Measurements from ENCODE around the gene GPNMB. TPM values are rescaled to one million over a fixed set of nuclear protein-coding genes. Genes with fewer than 3 reads are reported as not detected.

The GPNMB gene
- total RNA-seq, 1 experiment from 2014 or later, result 17.4 TPM

GRCh38 chr7:23204241-23204640 lies 42.3 kb upstream of the GPNMB start:
- no peaks in the 10 kb centered on the region for H3K27me3 ChIP-seq (ENCODE audit: insufficient read depth, low read depth)
- H3K4me3 ChIP-seq, result no peak overlapping the region
- H3K9me2 ChIP-seq (ENCODE audit: insufficient read depth), result no peaks in the 10 kb centered on the region
- no peak for DNase-seq
- no peak overlapping the region for H3K27ac ChIP-seq
- BruUV-seq (replicated peaks), result no TSS peak
- peaks cover 20% of the 10 kb centered on the region; the same call in 1 of the 2 replicates for H3F3A ChIP-seq (ENCODE audit: insufficient read depth, low read depth)
- no peaks in the 10 kb centered on the region for H3K4me1 ChIP-seq (replicated peaks; ENCODE audit: insufficient read depth)
- intact Hi-C loops (cut with micrococcal nuclease; ENCODE audit: unreplicated experiment), result no loop called here
- no peak overlapping the region for H3K4me2 ChIP-seq
- no peaks in the 10 kb centered on the region for H4K20me1 ChIP-seq (ENCODE audit: insufficient read depth)
- no peaks in the 10 kb centered on the region for H3K9me3 ChIP-seq (ENCODE audit: insufficient read depth, low read depth)
- no peak overlapping the region for H2AFZ ChIP-seq
- no peaks in the 10 kb centered on the region for H3K79me2 ChIP-seq (ENCODE audit: low read depth)
- peaks cover 21% of the 10 kb centered on the region for H3K36me3 ChIP-seq (ENCODE audit: low read depth)
- ChIA-PET CTCF (interaction anchor here (0.7 kb wide), 1 partner anchor 395 kb away, joined by 3 read pairs; no protein-coding TSS in a partner anchor), POLR2A (ENCODE audit: unreplicated experiment) (no interaction called here)
- TF ChIP-seq EZH2 (IDR thresholded peaks at IDR 0.05; ENCODE audit: low read depth) (no peak), CTCF (conservative IDR thresholded peaks at IDR 0.05) (no peak)

DNA sequence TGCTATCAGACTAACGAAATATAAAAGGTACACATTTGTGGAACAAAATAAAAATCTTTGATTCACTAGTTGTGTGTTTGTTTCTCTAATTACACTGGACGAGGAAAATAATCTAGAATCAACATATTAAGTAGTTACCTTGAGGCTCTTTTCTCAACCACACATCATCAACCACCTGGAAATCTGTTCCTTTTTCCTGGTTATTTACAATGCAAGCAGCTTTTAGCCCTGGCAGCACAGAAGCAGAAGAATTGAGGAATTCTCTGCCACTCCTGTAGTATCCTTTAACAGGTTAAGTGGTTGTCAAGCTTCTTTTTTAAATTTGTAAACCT lies 41.0 kb upstream of the GPNMB start:
- Histone ChIP-seq H3K4me2 (no peak overlapping the region), H3K27ac (no peak overlapping the region), H3K4me3 (no peak overlapping the region), H3K27me3 (ENCODE audit: insufficient read depth, low read depth) (no peaks in the 10 kb centered on the region), H3K79me2 (ENCODE audit: low read depth) (no peaks in the 10 kb centered on the region), H3K9me2 (ENCODE audit: insufficient read depth) (no peaks in the 10 kb centered on the region), H3K36me3 (ENCODE audit: low read depth) (peaks cover 8% of the 10 kb centered on the region; the same call in 1 of the 2 replicates), H3F3A (ENCODE audit: insufficient read depth, low read depth) (peaks cover 11% of the 10 kb centered on the region; the same call in 1 of the 2 replicates), H2AFZ (no peak overlapping the region), H4K20me1 (ENCODE audit: insufficient read depth) (no peaks in the 10 kb centered on the region), H3K4me1 (replicated peaks; ENCODE audit: insufficient read depth) (no peaks in the 10 kb centered on the region), H3K9me3 (ENCODE audit: insufficient read depth, low read depth) (no peaks in the 10 kb centered on the region)
- intact Hi-C loops (cut with micrococcal nuclease; ENCODE audit: unreplicated experiment), result no loop called here
- no TSS peak for BruUV-seq (replicated peaks)
- CTCF ChIA-PET, result no interaction called here
- TF ChIP-seq CTCF (conservative IDR thresholded peaks at IDR 0.05) (no peak), EZH2 (IDR thresholded peaks at IDR 0.05; ENCODE audit: low read depth) (no peak)
- no peak for DNase-seq
- POLR2A ChIA-PET (ENCODE audit: unreplicated experiment), result no interaction called here

GRCh38 chr7:23205909-23206767 lies 40.4 kb upstream of the GPNMB start:
- DNase-seq, result no peak
- H4K20me1 ChIP-seq (ENCODE audit: insufficient read depth), result no peaks in the 10 kb centered on the region
- no peak overlapping the region for H3K4me3 ChIP-seq
- no peak for TF ChIP-seq EZH2 (IDR thresholded peaks at IDR 0.05; ENCODE audit: low read depth)
- no peak for TF ChIP-seq CTCF (conservative IDR thresholded peaks at IDR 0.05)
- no peaks in the 10 kb centered on the region for H3K79me2 ChIP-seq (ENCODE audit: low read depth)
- no peaks in the 10 kb centered on the region for H3K9me2 ChIP-seq (ENCODE audit: insufficient read depth)
- peaks cover 2% of the 10 kb centered on the region; the same call in 1 of the 2 replicates for H3K36me3 ChIP-seq (ENCODE audit: low read depth)
- H2AFZ ChIP-seq, result no peak overlapping the region
- no peaks in the 10 kb centered on the region for H3K4me1 ChIP-seq (replicated peaks; ENCODE audit: insufficient read depth)
- no peak overlapping the region for H3K27ac ChIP-seq
- no TSS peak for BruUV-seq (replicated peaks)
- ChIA-PET POLR2A (ENCODE audit: unreplicated experiment) (interaction anchor here (0.7 kb wide), 1 partner anchor 110 kb away, joined by 5 read pairs; no protein-coding TSS in a partner anchor), CTCF (no interaction called here)
- H3F3A ChIP-seq (ENCODE audit: insufficient read depth, low read depth), result peaks cover 7% of the 10 kb centered on the region; the same call in 1 of the 2 replicates
- no peak overlapping the region for H3K4me2 ChIP-seq
- intact Hi-C loops (cut with micrococcal nuclease; ENCODE audit: unreplicated experiment), result no loop called here
- no peaks in the 10 kb centered on the region for H3K27me3 ChIP-seq (ENCODE audit: insufficient read depth, low read depth)
- H3K9me3 ChIP-seq (ENCODE audit: insufficient read depth, low read depth), result no peaks in the 10 kb centered on the region
